GM23338 (cell line): Measurements from ENCODE around the gene KAZN. TPM values are rescaled to one million over a fixed set of nuclear protein-coding genes. Genes with fewer than 3 reads are reported as not detected.

Source experiments
- ATAC-seq: fragments of 200-7000 bp; cut with Tn5 transposase; 3 replicates; pipeline ENCODE4 v1.9.1; 2020
- DNase-seq: peaks from one replicate; pipeline ENCODE4 v3.0.0-alpha.2; 2015; ENCODE audit warnings: low spot score
- H2AFZ ChIP-seq: fragments of 200-600 bp; sonication (generic); 2 replicates; pipeline ENCODE4 v1.8.0; 2016; ENCODE audit warnings: antibody characterized with exemption, mild to moderate bottlenecking, moderate library complexity
- H3F3A ChIP-seq: fragments of 200-600 bp; sonication (generic); replicated peaks from 2 replicates; pipeline ENCODE4 v1.8.0; 2017; ENCODE audit warnings: antibody characterized with exemption, mixed run types, low read depth
- H3K27ac ChIP-seq: fragments of 200-600 bp; sonication (generic); 2 replicates; pipeline ENCODE4 v1.6.1; 2016; ENCODE audit warnings: low read depth
- H3K27me3 ChIP-seq: fragments of 200-600 bp; sonication (generic); 2 replicates; pipeline ENCODE4 v1.8.0; 2016; ENCODE audit warnings: mild to moderate bottlenecking, mixed run types, moderate library complexity; ENCODE audit not compliant: insufficient read depth
- H3K36me3 ChIP-seq: fragments of 200-600 bp; sonication (generic); 2 replicates; pipeline ENCODE4 v1.8.0; 2016; ENCODE audit warnings: mild to moderate bottlenecking; ENCODE audit not compliant: insufficient read depth
- H3K4me1 ChIP-seq: fragments of 200-600 bp; sonication (generic); 2 replicates; pipeline ENCODE4 v1.8.0; 2016; ENCODE audit warnings: mild to moderate bottlenecking, moderate library complexity; ENCODE audit not compliant: insufficient read depth
- H3K4me2 ChIP-seq: fragments of 200-600 bp; sonication (generic); 2 replicates; pipeline ENCODE4 v1.7.1; 2017; ENCODE audit warnings: mixed run types
- H3K4me3 ChIP-seq: fragments of 200-600 bp; sonication (generic); 2 replicates; pipeline ENCODE4 v1.6.1; 2016; ENCODE audit warnings: mixed run types
- H3K79me2 ChIP-seq: fragments of 200-600 bp; sonication (generic); replicated peaks from 2 replicates; pipeline ENCODE4 v1.8.0; 2017; ENCODE audit warnings: mild to moderate bottlenecking; ENCODE audit not compliant: insufficient read depth
- H3K9me2 ChIP-seq: fragments of 200-600 bp; sonication (generic); 2 replicates; pipeline ENCODE4 v1.8.0; 2017; ENCODE audit not compliant: insufficient read depth
- H4K20me1 ChIP-seq: fragments of 200-600 bp; sonication (generic); replicated peaks from 2 replicates; pipeline ENCODE4 v1.8.0; 2017; ENCODE audit warnings: mild to moderate bottlenecking; ENCODE audit not compliant: insufficient read depth
- H3K27ac Mint-ChIP-seq: 2 replicates; pipeline ENCODE4 v1.8.0; 2020; ENCODE audit warnings: inconsistent platforms, mild to moderate bottlenecking, moderate library complexity, mixed read lengths
- H3K27me3 Mint-ChIP-seq: 3 replicates; pipeline ENCODE4 v1.8.0; 2022; ENCODE audit warnings: low read depth, mild to moderate bottlenecking, moderate library complexity, mixed read lengths, inconsistent platforms; ENCODE audit not compliant: insufficient read depth, poor library complexity
- H3K36me3 Mint-ChIP-seq: 3 replicates; pipeline ENCODE4 v1.8.0; 2021; ENCODE audit warnings: low read depth, mild to moderate bottlenecking, inconsistent platforms, moderate library complexity, mixed read lengths
- H3K4me1 Mint-ChIP-seq: 3 replicates; pipeline ENCODE4 v1.8.0; 2020; ENCODE audit warnings: mild to moderate bottlenecking, inconsistent platforms, mixed read lengths
- H3K4me3 Mint-ChIP-seq: 3 replicates; pipeline ENCODE4 v1.8.0; 2021; ENCODE audit warnings: moderate library complexity, mild to moderate bottlenecking, inconsistent platforms, mixed read lengths
- H3K9me3 Mint-ChIP-seq: 3 replicates; pipeline ENCODE4 v1.8.0; 2020; ENCODE audit warnings: moderate library complexity, mild to moderate bottlenecking, inconsistent platforms, mixed read lengths
- EZH2 ChIP-seq: fragments of 200-600 bp; sonication (generic); IDR thresholded peaks from one replicate; pipeline ENCODE4 v1.8.0; 2017; ENCODE audit warnings: antibody characterized with exemption, mild to moderate bottlenecking, low read depth; ENCODE audit not compliant: unreplicated experiment
- JUNB ChIP-seq: IDR thresholded peaks from one replicate; pipeline ENCODE4 v1.6.1; 2016; ENCODE audit warnings: antibody characterized with exemption; ENCODE audit not compliant: unreplicated experiment
- NANOG ChIP-seq: IDR thresholded peaks from 2 replicates; pipeline ENCODE4 v1.6.1; 2016; ENCODE audit warnings: antibody characterized with exemption, borderline replicate concordance
- ZNF114 ChIP-seq: fragments of 250-450 bp; sonication (Bioruptor Pico); IDR thresholded peaks from 2 replicates; pipeline ENCODE4 v1.5.0; 2020; ENCODE audit warnings: mild to moderate bottlenecking, moderate library complexity
- ZNF331 ChIP-seq: fragments of 250-450 bp; sonication (Bioruptor Pico); IDR thresholded peaks from 2 replicates; pipeline ENCODE4 v1.5.0; 2020; ENCODE audit warnings: low read depth, mild to moderate bottlenecking, moderate library complexity
- ZNF462 ChIP-seq: fragments of 250-450 bp; sonication (Bioruptor Pico); IDR thresholded peaks from 2 replicates; pipeline ENCODE4 v1.5.0; 2020; ENCODE audit warnings: mild to moderate bottlenecking, moderate library complexity
- polyA plus RNA-seq: library from polyadenylated mRNA; unstranded; fragments of >200 nt; fragmentation: Nextera tagmentation; extraction: Ambion mirVana; gene quantifications from 2 replicates; pipeline ENCODE4 v1.2.1, GENCODE V29; 2016
- total RNA-seq: library from RNA; depleted of rRNA; stranded (reverse); fragments of >200 nt; shearing (Covaris generic); gene quantifications from 2 replicates; pipeline ENCODE4 v1.2.3, GENCODE V29; 2014
- TF ChIP-seq, protein P1 (sequence below): IDR thresholded peaks from one replicate; pipeline ENCODE4 v1.6.1; 2018; ENCODE audit warnings: antibody characterized with exemption; ENCODE audit not compliant: unreplicated experiment

The KAZN gene
- total and polyA plus RNA-seq, 2 experiments from 2014 or later, result 9.9 to 15.0 TPM

- no peak overlapping the region for H2AFZ ChIP-seq
- no peaks in the 10 kb centered on the region for H3K4me1 ChIP-seq
- no peak for ATAC-seq
Measured at GRCh38 chr1:15071936-15072335, 473.5 kb downstream of the KAZN start.

More at GRCh38 chr1:15071936-15072335, 473.5 kb downstream of the KAZN start:
- TF ChIP-seq ZNF462 (no peak), ZNF114 (CRISPR knock-in tag) (no peak), EZH2 (no peak), JUNB (no peak), ZNF331 (CRISPR knock-in tag) (no peak), NANOG (no peak)
- TF ChIP-seq, protein P1, sequence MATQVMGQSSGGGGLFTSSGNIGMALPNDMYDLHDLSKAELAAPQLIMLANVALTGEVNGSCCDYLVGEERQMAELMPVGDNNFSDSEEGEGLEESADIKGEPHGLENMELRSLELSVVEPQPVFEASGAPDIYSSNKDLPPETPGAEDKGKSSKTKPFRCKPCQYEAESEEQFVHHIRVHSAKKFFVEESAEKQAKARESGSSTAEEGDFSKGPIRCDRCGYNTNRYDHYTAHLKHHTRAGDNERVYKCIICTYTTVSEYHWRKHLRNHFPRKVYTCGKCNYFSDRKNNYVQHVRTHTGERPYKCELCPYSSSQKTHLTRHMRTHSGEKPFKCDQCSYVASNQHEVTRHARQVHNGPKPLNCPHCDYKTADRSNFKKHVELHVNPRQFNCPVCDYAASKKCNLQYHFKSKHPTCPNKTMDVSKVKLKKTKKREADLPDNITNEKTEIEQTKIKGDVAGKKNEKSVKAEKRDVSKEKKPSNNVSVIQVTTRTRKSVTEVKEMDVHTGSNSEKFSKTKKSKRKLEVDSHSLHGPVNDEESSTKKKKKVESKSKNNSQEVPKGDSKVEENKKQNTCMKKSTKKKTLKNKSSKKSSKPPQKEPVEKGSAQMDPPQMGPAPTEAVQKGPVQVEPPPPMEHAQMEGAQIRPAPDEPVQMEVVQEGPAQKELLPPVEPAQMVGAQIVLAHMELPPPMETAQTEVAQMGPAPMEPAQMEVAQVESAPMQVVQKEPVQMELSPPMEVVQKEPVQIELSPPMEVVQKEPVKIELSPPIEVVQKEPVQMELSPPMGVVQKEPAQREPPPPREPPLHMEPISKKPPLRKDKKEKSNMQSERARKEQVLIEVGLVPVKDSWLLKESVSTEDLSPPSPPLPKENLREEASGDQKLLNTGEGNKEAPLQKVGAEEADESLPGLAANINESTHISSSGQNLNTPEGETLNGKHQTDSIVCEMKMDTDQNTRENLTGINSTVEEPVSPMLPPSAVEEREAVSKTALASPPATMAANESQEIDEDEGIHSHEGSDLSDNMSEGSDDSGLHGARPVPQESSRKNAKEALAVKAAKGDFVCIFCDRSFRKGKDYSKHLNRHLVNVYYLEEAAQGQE, result no peak
- DNase-seq, result no peak
- H3K36me3 ChIP-seq, result no peaks in the 10 kb centered on the region
- no peaks in the 10 kb centered on the region for H3F3A ChIP-seq
- no peaks in the 10 kb centered on the region for H3K27me3 ChIP-seq
- no peak overlapping the region for H3K4me3 ChIP-seq
- H4K20me1 ChIP-seq, result no peaks in the 10 kb centered on the region
- H3K9me3 Mint-ChIP-seq, result no peaks in the 10 kb centered on the region
- no peaks in the 10 kb centered on the region for H3K9me2 ChIP-seq
- no peak overlapping the region for H3K4me3 Mint-ChIP-seq
- H3K27me3 Mint-ChIP-seq, result no peaks in the 10 kb centered on the region
- H3K27ac Mint-ChIP-seq, result no peak overlapping the region
- no peak overlapping the region for H3K4me2 ChIP-seq
- no peaks in the 10 kb centered on the region for H3K79me2 ChIP-seq
- H3K36me3 Mint-ChIP-seq, result no peaks in the 10 kb centered on the region
- no peaks in the 10 kb centered on the region; the same call in 2 of the 3 replicates for H3K4me1 Mint-ChIP-seq
- H3K27ac ChIP-seq, result no peak overlapping the region
